GM13977 (cell line): ENCODE data around the gene SSTR3.
A peak's percentile ranks its signal among the peaks of the same experiment; 100 is the strongest.

ENCODE experiments used
- DNase-seq: peaks from one replicate; pipeline ENCODE4 v3.0.0; 2012; ENCODE audit warnings: low spot score
- CTCF ChIP-seq: IDR thresholded peaks from 2 replicates; pipeline ENCODE4 v1.5.1; 2012; ENCODE audit warnings: mild to moderate bottlenecking, control low read depth; ENCODE audit not compliant: insufficient read depth; ENCODE audit errors: extremely low read depth, missing control alignments
- in situ Hi-C: fragments of 300-500 bp; cut with MboI; formaldehyde crosslinking; loops from one replicate; pipeline ENCODE4 v1.12.0; 2022; ENCODE audit warnings: low sequenced_read_pairs, low pct_unique_long_range_greater_than_20kb, mixed read lengths, inconsistent platforms; ENCODE audit not compliant: unreplicated experiment

The SSTR3 gene

GRCh38 chr22:37183432-37184379 lies 28.6 kb downstream of the SSTR3 start:
- DNase-seq: no peak
- in situ Hi-C loops: no loop called here
- TF ChIP-seq CTCF: peak; percentile 12

GRCh38 chr22:37182949-37183245 lies 29.4 kb downstream of the SSTR3 start:
- in situ Hi-C loops: no loop called here
- DNase-seq: no peak
- TF ChIP-seq CTCF: no peak

GRCh38 chr22:37182101-37182948 lies 30.0 kb downstream of the SSTR3 start:
- DNase-seq: no peak
- in situ Hi-C loops: no loop called here
- no peak for TF ChIP-seq CTCF

GRCh38 chr22:37181681-37182080 lies 30.6 kb downstream of the SSTR3 start:
- TF ChIP-seq CTCF: no peak
- in situ Hi-C loops: no loop called here
- DNase-seq: peak; percentile 10

GRCh38 chr22:37180531-37181231 lies 31.6 kb downstream of the SSTR3 start:
- no peak for TF ChIP-seq CTCF
- in situ Hi-C loops: no loop called here
- peak; percentile 10 for DNase-seq
